HCT116 (cell line): Measurements from ENCODE around the gene RPS2. TPM values are rescaled to one million over a fixed set of nuclear protein-coding genes. Genes with fewer than 3 reads are reported as not detected.
A peak's percentile ranks its signal among the peaks of the same experiment; 100 is the strongest.

ENCODE experiments used
- ATAC-seq: fragments of 200-7000 bp; cut with Tn5 transposase; 2 replicates; pipeline ENCODE4 v1.9.1; 2020; ENCODE audit warnings: mild to moderate bottlenecking, moderate library complexity
- BruUV-seq: library from RNA; stranded (reverse); fragments of 400-500 nt; replicated peaks from 2 replicates; lab custom pipeline; 2021; lab: Mats Ljungman, UMichigan
- CTCF ChIA-PET: fragments of 300-600 bp; sonication (Branson Sonifier 250); formaldehyde crosslinking; loops from one replicate; lab custom pipeline; 2021; ENCODE audit warnings: antibody characterized with exemption; lab: Charles Lee
- POLR2A ChIA-PET: fragments of 300-600, 350-600 bp; sonication (Branson Sonifier 250); formaldehyde crosslinking; loops from one replicate; lab custom pipeline; 2021; ENCODE audit warnings: antibody characterized with exemption; lab: Charles Lee
- RAD21 ChIA-PET, 2 experiments: fragments of 300-600 bp; sonication (Branson Sonifier 250); formaldehyde crosslinking; loops; one replicate each; lab custom pipeline; 2023; ENCODE audit warnings: low total read pairs in 2 of 2; ENCODE audit not compliant: uncharacterized antibody in 2 of 2, unreplicated experiment in 2 of 2, low non-redundant PET in 1 of 2; lab: Charles Lee
- DNase-seq: peaks from one replicate; pipeline ENCODE4 v3.0.0-alpha.2; 2010; ENCODE audit warnings: low read depth, low spot score
- H2AFZ ChIP-seq: fragments of 200-600 bp; shearing (Covaris generic), sonication (generic); 2 replicates; pipeline ENCODE4 v1.6.1; 2017; ENCODE audit warnings: low read depth, mixed run types, mixed read lengths, antibody characterized with exemption, low read length; ENCODE audit not compliant: poor library complexity, severe bottlenecking
- H3K27ac ChIP-seq: 2 replicates; pipeline ENCODE4 v1.5.1; 2012; ENCODE audit warnings: low read depth, low read length
- H3K27me3 ChIP-seq: fragments of 200-600 bp; sonication (generic); 2 replicates; pipeline ENCODE4 v1.6.1; 2016; ENCODE audit warnings: mixed run types, low read length, mixed read lengths; ENCODE audit not compliant: insufficient read depth
- H3K36me3 ChIP-seq, 2 experiments: fragments of 200-500 bp in 1 of 2; fragments of 200-600 bp in 1 of 2; sonication (Bioruptor generic) in 1 of 2; sonication (generic) in 1 of 2; 2 replicates each; pipeline versions ENCODE4 v1.5.1 to v1.6.1; 2014 to 2016; ENCODE audit warnings: low read length in 2 of 2, inconsistent platforms in 1 of 2, mixed read lengths in 1 of 2, mixed run types in 1 of 2; ENCODE audit not compliant: insufficient read depth in 2 of 2, control insufficient read depth in 1 of 2
- H3K4me1 ChIP-seq, 2 experiments: fragments of 200-600 bp in 1 of 2; sonication (generic) in 1 of 2; 2 replicates each; pipeline versions ENCODE4 v1.5.1 to v1.6.1; 2012 to 2017; ENCODE audit warnings: low read length in 2 of 2, inconsistent platforms in 1 of 2, mild to moderate bottlenecking in 1 of 2, mixed read lengths in 1 of 2, mixed run types in 1 of 2, moderate library complexity in 1 of 2; ENCODE audit not compliant: insufficient read depth in 2 of 2, control insufficient read depth in 1 of 2
- H3K4me2 ChIP-seq: fragments of 200-600 bp; sonication (generic); 2 replicates; pipeline ENCODE4 v1.6.1; 2017; ENCODE audit warnings: mixed run types, low read length, mixed read lengths
- H3K4me3 ChIP-seq, 2 experiments: fragments of 200-600 bp in 1 of 2; sonication (generic) in 1 of 2; replicated peaks in 1 of 2; 2 replicates each; pipeline ENCODE4 v1.5.1; 2011 to 2016; ENCODE audit warnings: low read length in 2 of 2, control low read depth in 1 of 2, low read depth in 1 of 2, mild to moderate bottlenecking in 1 of 2, mixed read lengths in 1 of 2, mixed run types in 1 of 2
- H3K79me2 ChIP-seq: fragments of 200-600 bp; sonication (generic); 2 replicates; pipeline ENCODE4 v1.6.1; 2017; ENCODE audit warnings: mild to moderate bottlenecking, mixed run types, low read length, moderate library complexity, mixed read lengths; ENCODE audit not compliant: insufficient read depth
- H3K9ac ChIP-seq: fragments of 200-600 bp; sonication (generic); 2 replicates; pipeline ENCODE4 v1.6.1; 2016; ENCODE audit warnings: low read length, mixed read lengths
- H3K9me2 ChIP-seq: fragments of 200-600 bp; sonication (generic), shearing (Covaris generic); 2 replicates; pipeline ENCODE4 v1.6.1; 2017; ENCODE audit warnings: mixed run types, mild to moderate bottlenecking, moderate library complexity; ENCODE audit not compliant: insufficient read depth
- H3K9me3 ChIP-seq, 2 experiments: fragments of 200-500 bp in 1 of 2; fragments of 200-600 bp in 1 of 2; sonication (Bioruptor generic) in 1 of 2; sonication (generic) in 1 of 2; 2 replicates each; pipeline ENCODE4 v1.6.1; 2014 to 2017; ENCODE audit warnings: low read length in 2 of 2, mixed read lengths in 2 of 2, inconsistent platforms in 1 of 2, low read depth in 1 of 2, mild to moderate bottlenecking in 1 of 2, mixed run types in 1 of 2, moderate library complexity in 1 of 2; ENCODE audit not compliant: control insufficient read depth in 1 of 2, insufficient read depth in 1 of 2
- H4K20me1 ChIP-seq: fragments of 200-600 bp; sonication (generic), shearing (Covaris generic); 2 replicates; pipeline ENCODE4 v1.6.1; 2017; ENCODE audit warnings: mixed run types, mild to moderate bottlenecking, moderate library complexity; ENCODE audit not compliant: insufficient read depth
- EGR1 ChIP-seq: IDR thresholded peaks from 2 replicates; pipeline ENCODE4 v1.6.1; 2012; ENCODE audit warnings: low read depth
- EZH2 ChIP-seq: fragments of 200-600 bp; sonication (generic); IDR thresholded peaks from 2 replicates; pipeline ENCODE4 v1.6.1; 2017; ENCODE audit warnings: antibody characterized with exemption, mixed run types
- EZH2phosphoT487 ChIP-seq: fragments of 200-600 bp; IDR thresholded peaks from 2 replicates; pipeline ENCODE4 v1.6.1; 2018; ENCODE audit warnings: antibody characterized with exemption, borderline replicate concordance
- POLR2AphosphoS5 ChIP-seq: IDR thresholded peaks from 2 replicates; pipeline ENCODE4 v1.6.1; 2011; ENCODE audit warnings: mild to moderate bottlenecking, low read depth, low read length, moderate library complexity
- SIN3A ChIP-seq: IDR thresholded peaks from 2 replicates; pipeline ENCODE4 v1.6.1; 2012; ENCODE audit warnings: low read depth
- SP1 ChIP-seq: IDR thresholded peaks from 2 replicates; pipeline ENCODE4 v1.6.1; 2012; ENCODE audit warnings: low read depth
- TCF7L2 ChIP-seq: IDR thresholded peaks from 2 replicates; pipeline ENCODE4 v1.7.0; 2011; ENCODE audit warnings: borderline replicate concordance, inconsistent platforms; ENCODE audit not compliant: insufficient read depth, insufficient read length; ENCODE audit errors: extremely low read depth
- intact Hi-C: fragments of 100-400 bp; cut with micrococcal nuclease; formaldehyde crosslinking; loops from 2 replicates; pipeline ENCODE4 v1.10.0; 2022
- total RNA-seq: library from RNA; stranded (reverse); gene quantifications from one replicate; pipeline ENCODE4 v1.2.1, GENCODE V29; 2021; ENCODE audit not compliant: unreplicated experiment
- TF ChIP-seq, protein P1 (sequence below), 3 experiments: fragments of 200-600 bp in 1 of 3; sonication (generic) in 1 of 3; IDR thresholded peaks in 2 of 3; conservative IDR thresholded peaks in 1 of 3; 2 replicates each; pipeline ENCODE4 v1.5.1; 2012 to 2017; ENCODE audit warnings: low read depth in 2 of 3, low read length in 2 of 3, antibody characterized with exemption in 1 of 3, borderline replicate concordance in 1 of 3, control low read depth in 1 of 3, mild to moderate bottlenecking in 1 of 3, mixed read lengths in 1 of 3, mixed run types in 1 of 3, moderate library complexity in 1 of 3; ENCODE audit not compliant: insufficient read depth in 1 of 3
- TF ChIP-seq, protein P2 (sequence below): IDR thresholded peaks from 2 replicates; pipeline ENCODE4 v1.6.1; 2012

RPS2 gene
- total RNA-seq, 1 experiment from 2014 or later = 6,265 TPM

DNA sequence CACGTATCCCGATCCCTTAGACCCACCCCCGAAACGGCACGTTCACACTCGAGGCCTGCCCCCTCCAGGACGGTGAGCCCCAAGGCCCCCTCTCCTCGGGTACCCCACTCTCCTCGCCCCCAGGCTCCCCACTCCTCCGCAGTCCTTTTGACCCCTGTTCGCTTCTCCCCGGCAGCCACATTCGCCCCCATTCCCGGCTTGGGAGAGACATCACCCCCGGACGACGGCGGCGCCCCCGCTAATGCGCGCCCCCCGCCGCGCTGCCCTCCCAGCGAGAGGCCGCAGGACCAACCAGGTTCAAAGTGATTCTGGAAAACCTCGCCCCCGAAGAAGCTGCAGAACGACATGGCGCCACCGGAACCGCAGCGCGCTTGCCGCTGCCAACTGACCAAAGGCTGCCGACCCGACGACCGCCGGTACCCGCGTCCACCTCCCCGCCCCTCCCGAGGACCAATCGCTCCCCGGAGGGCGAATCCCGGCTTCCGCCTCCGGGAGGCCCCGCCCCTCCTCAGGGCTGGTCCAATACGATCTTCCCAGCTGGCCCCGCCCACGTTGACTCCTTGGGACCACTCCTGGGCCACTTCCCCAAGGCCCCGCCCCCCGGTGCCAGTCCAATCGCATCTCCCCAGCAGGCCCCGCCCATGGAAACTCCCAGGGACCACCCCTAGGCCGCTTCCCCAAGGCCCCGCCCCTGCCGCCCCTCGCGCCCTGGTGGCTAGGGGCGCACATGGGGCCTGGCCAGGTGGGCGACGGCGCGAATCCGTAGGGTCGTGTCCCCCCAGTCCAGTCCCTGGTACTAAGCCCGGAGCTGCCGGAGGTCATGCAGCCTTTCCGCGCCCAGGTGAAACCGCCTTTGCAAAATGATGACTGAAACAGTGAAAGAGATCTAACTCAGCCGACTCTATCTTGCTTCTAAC, 21.6 kb downstream of the RPS2 start, which contains the start of gene MSRB1:
TSS of gene MSRB1 (minus strand) at position 390 of the 917 bp plus-strand sequence. CDS start at position 347, 43 bp downstream.
- BruUV-seq = no TSS peak
- Histone ChIP-seq H3K4me2 (peak within 1 kb of the TSS; percentile 100), H3K9me3 (no peaks in the 10 kb centered on the region), H3K4me3 (peak within 1 kb of the TSS; percentile 86 to 87), H3K4me1 (peaks cover 14 to 26% of the 10 kb centered on the region in 2 experiments), H3K27me3 (no peaks in the 10 kb centered on the region), H4K20me1 (no peaks in the 10 kb centered on the region), H3K9ac (peak within 1 kb of the TSS; percentile 82), H3K79me2 (no peaks in the 10 kb centered on the region), H3K36me3 (peaks cover 3 to 4% of the 10 kb centered on the region in 2 experiments; a peak in 3 of 4 replicates), H3K9me2 (no peaks in the 10 kb centered on the region), H3K27ac (peak within 1 kb of the TSS; percentile 61), H2AFZ (peak within 1 kb of the TSS; percentile 95)
- ChIA-PET POLR2A (interaction anchor here (1.0 to 1.9 kb wide), 6 partner anchors 8 to 22 kb away, joined by 3 to 9 read pairs (median 6); partner anchors contain the start of gene RPS2), CTCF (interaction anchor here (0.6 to 1.1 kb wide), 5 partner anchors 11 to 197 kb away, joined by 3 to 5 read pairs (median 3); no protein-coding TSS in a partner anchor), RAD21 (no interaction called here)
- intact Hi-C loops = no loop called here
- TF ChIP-seq TCF7L2 (peak; percentile 91), EZH2 (no peak), SIN3A (peak; percentile 70; the same call in 1 of the 2 replicates), EGR1 (peak; percentile 51; the same call in 1 of the 2 replicates), POLR2AphosphoS5 (peak; percentile 67), EZH2phosphoT487 (no peak), SP1 (peak; percentile 75)
- TF ChIP-seq, protein P1, sequence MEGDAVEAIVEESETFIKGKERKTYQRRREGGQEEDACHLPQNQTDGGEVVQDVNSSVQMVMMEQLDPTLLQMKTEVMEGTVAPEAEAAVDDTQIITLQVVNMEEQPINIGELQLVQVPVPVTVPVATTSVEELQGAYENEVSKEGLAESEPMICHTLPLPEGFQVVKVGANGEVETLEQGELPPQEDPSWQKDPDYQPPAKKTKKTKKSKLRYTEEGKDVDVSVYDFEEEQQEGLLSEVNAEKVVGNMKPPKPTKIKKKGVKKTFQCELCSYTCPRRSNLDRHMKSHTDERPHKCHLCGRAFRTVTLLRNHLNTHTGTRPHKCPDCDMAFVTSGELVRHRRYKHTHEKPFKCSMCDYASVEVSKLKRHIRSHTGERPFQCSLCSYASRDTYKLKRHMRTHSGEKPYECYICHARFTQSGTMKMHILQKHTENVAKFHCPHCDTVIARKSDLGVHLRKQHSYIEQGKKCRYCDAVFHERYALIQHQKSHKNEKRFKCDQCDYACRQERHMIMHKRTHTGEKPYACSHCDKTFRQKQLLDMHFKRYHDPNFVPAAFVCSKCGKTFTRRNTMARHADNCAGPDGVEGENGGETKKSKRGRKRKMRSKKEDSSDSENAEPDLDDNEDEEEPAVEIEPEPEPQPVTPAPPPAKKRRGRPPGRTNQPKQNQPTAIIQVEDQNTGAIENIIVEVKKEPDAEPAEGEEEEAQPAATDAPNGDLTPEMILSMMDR (IDR thresholded peaks at IDR 0.05 in 2 of 3, conservative IDR thresholded peaks at IDR 0.05 in 1 of 3; ENCODE audit: borderline replicate concordance in 1 of 3, insufficient read depth in 1 of 3, low read depth in 2 of 3, low read length in 2 of 3) = no peak
- TF ChIP-seq, protein P2, sequence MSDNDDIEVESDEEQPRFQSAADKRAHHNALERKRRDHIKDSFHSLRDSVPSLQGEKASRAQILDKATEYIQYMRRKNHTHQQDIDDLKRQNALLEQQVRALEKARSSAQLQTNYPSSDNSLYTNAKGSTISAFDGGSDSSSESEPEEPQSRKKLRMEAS = peak; percentile 66; the same call in 1 of the 2 replicates
- ATAC-seq (peak; percentile 97), DNase-seq (peak; percentile 95)
